Body of pancreas (tissue), 4 donors: Measurements from ENCODE around the gene PRKRIP1. TPM values are rescaled to one million over a fixed set of nuclear protein-coding genes. Genes with fewer than 3 reads are reported as not detected.

ENCODE experiments used
- ATAC-seq: fragments of 150-250 bp; one replicate; pipeline ENCODE4 v1.9.1; 2016
- DNase-seq, 4 donors: peaks; one replicate each; pipeline ENCODE4 v3.0.0-alpha.2; 2019
- H3K27ac ChIP-seq, 4 donors: fragments of 200-600 bp; sonication (generic); 1 replicate in 3 of 4; 2 replicates in 1 of 4; pipeline versions ENCODE4 v1.5.1 to v1.6.1; 2016 to 2019; ENCODE audit warnings: mild to moderate bottlenecking in 1 of 4, mixed read lengths in 1 of 4, moderate library complexity in 1 of 4
- H3K27me3 ChIP-seq, 2 donors: fragments of 200-600 bp; sonication (generic); one replicate each; pipeline ENCODE4 v1.6.0; 2016; ENCODE audit warnings: mild to moderate bottlenecking in 1 of 2
- H3K36me3 ChIP-seq, 2 donors: fragments of 200-600 bp; sonication (generic); replicated peaks in 1 of 2; 2 replicates each; pipeline ENCODE4 v1.5.1; 2016; ENCODE audit warnings: low read depth in 2 of 2; ENCODE audit not compliant: insufficient read depth in 1 of 2
- H3K4me1 ChIP-seq: fragments of 200-600 bp; sonication (generic); one replicate; pipeline ENCODE4 v1.6.0; 2016
- H3K4me3 ChIP-seq, 2 donors: fragments of 200-600 bp; sonication (generic); 1 replicate in 1 of 2; 2 replicates in 1 of 2; pipeline ENCODE4 v1.5.1; 2016 to 2019
- H3K9me3 ChIP-seq, 3 donors: fragments of 200-600 bp; sonication (generic); 1 replicate in 2 of 3; 2 replicates in 1 of 3; pipeline ENCODE4 v1.5.1; 2016
- POLR2A ChIP-seq, 3 donors: fragments of 450-650 bp; IDR thresholded peaks; one replicate each; pipeline ENCODE4 v1.6.1; 2016; ENCODE audit warnings: antibody characterized with exemption in 3 of 3, mild to moderate bottlenecking in 2 of 3
- WGBS, 2 donors: methylation state at CpG; one replicate each; pipeline ENCODE4 v1.1.5; 2017; 5-methylcytosine and 5-hydroxymethylcytosine counted together
- intact Hi-C: fragments of 100-400 bp; cut with DNase I; formaldehyde crosslinking; loops from one replicate; pipeline ENCODE4 v1.15.1; 2023
- total RNA-seq, 2 donors: library from RNA; depleted of rRNA; stranded (reverse); fragments of >200 nt; gene quantifications; one replicate each; pipeline ENCODE4 v1.1.0, GENCODE V29; 2016
- TF ChIP-seq, protein P1 (sequence below), 7 experiments: fragments of 450-650 bp in 4 of 7; fragments of 200-600 bp in 3 of 7; sonication (generic) in 3 of 7; IDR thresholded peaks; one replicate each; pipeline ENCODE4 v1.5.1; 2016 to 2019; ENCODE audit warnings: antibody characterized with exemption in 7 of 7

Gene PRKRIP1
- total RNA-seq, 2 donors from 2014 or later: 25.2 to 40.2 TPM

DNA sequence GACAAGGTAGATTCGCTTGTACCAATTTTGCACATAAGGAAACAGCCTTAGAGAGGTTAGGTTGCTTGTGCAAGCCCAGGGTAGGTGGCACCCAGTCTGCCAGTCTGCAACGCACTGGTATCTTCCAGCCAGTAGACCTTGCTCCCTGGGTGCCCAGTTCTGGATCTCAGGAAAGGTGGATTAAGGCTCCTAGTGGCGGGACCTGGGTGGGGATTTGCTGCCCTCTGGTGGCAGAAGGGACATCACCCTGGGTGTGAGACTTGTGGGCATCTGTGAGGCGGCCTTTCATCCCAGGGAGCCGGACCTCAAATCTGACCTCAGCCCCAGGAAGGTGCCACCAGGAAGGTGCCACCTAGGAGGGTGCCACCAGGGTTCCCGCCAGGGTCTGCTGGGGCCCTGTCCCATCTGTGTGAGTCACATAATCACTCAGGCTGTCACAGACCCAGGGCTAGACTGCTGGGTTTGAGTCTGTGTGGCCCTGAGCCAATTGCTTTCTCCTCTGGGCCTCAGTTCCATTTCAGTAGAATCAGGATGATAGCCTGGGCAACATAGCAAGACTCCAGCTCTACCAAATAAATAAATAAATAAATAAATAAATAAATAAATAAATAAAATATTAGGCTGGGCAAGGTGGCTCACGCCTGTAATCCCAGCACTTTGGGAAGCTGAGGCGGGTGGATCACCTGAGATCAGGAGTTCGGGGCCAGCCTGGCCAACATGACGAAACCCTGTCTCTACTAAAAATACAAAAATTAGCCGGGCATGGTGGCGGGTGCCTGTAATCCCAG, 5.3 kb upstream of the PRKRIP1 start:
- Histone ChIP-seq H3K9me3 (no peaks in the 10 kb centered on the region), H3K36me3 (no peaks in the 10 kb centered on the region), H3K4me1 (peaks cover 7% of the 10 kb centered on the region), H3K27me3 (no peaks in the 10 kb centered on the region), H3K27ac (no peak overlapping the region), H3K4me3 (no peak overlapping the region)
- intact Hi-C loops: loop anchor here (5.0 kb wide), 1 partner anchor 109 kb away; no protein-coding TSS in a partner anchor
- ATAC-seq (peak; percentile 91), DNase-seq (peak; percentile 86 to 91 (median 88))
- WGBS, 2 donors: 65 to 84% methylated on average over 8 to 12 of the region's 12 CpGs
- no peak for TF ChIP-seq POLR2A (IDR thresholded peaks at IDR 0.05)
- TF ChIP-seq, protein P1, sequence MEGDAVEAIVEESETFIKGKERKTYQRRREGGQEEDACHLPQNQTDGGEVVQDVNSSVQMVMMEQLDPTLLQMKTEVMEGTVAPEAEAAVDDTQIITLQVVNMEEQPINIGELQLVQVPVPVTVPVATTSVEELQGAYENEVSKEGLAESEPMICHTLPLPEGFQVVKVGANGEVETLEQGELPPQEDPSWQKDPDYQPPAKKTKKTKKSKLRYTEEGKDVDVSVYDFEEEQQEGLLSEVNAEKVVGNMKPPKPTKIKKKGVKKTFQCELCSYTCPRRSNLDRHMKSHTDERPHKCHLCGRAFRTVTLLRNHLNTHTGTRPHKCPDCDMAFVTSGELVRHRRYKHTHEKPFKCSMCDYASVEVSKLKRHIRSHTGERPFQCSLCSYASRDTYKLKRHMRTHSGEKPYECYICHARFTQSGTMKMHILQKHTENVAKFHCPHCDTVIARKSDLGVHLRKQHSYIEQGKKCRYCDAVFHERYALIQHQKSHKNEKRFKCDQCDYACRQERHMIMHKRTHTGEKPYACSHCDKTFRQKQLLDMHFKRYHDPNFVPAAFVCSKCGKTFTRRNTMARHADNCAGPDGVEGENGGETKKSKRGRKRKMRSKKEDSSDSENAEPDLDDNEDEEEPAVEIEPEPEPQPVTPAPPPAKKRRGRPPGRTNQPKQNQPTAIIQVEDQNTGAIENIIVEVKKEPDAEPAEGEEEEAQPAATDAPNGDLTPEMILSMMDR (IDR thresholded peaks at IDR 0.05): peak; percentile 85 to 95 (median 94)

DNA sequence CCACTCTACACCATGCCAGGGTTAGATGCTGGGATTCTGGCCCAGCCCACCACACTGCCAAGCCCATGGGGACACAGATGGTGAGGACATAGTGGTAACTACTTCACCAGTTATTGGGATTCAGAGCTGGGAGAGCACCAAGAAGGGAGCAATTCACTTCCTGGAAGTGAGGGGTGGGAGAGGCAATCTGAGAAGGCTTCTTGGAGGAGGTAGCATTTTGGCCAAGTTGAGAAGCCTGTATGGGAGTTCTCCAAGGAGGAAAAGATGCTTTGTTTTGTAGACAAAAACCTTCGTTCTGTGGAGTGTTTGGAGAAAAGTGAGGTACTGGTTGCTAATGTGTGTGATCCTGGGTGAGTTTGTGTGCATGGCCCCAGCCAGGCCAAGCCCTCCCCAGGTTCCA, 3.8 kb upstream of the PRKRIP1 start:
- Histone ChIP-seq H3K4me3 (no peak overlapping the region), H3K9me3 (no peaks in the 10 kb centered on the region), H3K4me1 (peaks cover 14% of the 10 kb centered on the region), H3K27me3 (no peaks in the 10 kb centered on the region), H3K27ac (no peak overlapping the region), H3K36me3 (no peaks in the 10 kb centered on the region)
- 78 to 80% methylated on average over 1 of the region's 1 CpG for WGBS, 2 donors
- ATAC-seq (no peak), DNase-seq (no peak)
- intact Hi-C loops: loop anchor here (5.0 kb wide), 1 partner anchor 110 kb away; no protein-coding TSS in a partner anchor
- TF ChIP-seq POLR2A (IDR thresholded peaks at IDR 0.05): no peak
- TF ChIP-seq, protein P1 (IDR thresholded peaks at IDR 0.05): no peak

DNA sequence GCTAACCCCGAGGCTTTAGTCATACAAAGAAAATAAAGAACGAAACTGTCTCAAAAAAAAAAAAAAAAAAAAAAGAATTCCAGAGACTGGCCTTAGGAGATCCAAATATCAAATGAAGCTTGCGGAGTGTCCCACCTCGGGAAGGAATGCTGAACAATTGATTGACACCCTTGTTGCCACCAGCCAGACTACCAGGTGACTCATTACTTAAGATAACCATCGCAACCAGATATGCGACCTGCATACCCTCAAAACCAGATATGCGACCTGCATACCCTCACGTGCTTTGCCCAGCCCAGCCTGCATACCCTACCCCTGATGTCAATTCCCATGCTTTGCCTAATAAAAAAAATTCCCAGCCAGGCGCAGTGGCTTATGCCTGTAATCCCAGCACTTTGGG, 2.7 kb upstream of the PRKRIP1 start:
- no peaks in the 10 kb centered on the region for H3K9me3 ChIP-seq
- 77 to 84% methylated on average over 8 to 9 of the region's 9 CpGs for whole genome bisulfite sequencing, 2 donors
- H3K4me1 ChIP-seq: peaks cover 17% of the 10 kb centered on the region
- no peaks in the 10 kb centered on the region for H3K27me3 ChIP-seq
- ATAC-seq (no peak), DNase-seq (no peak)
- H3K36me3 ChIP-seq: no peaks in the 10 kb centered on the region
- intact Hi-C loops: loop anchor here (5.0 kb wide), 1 partner anchor 111 kb away; no protein-coding TSS in a partner anchor
- H3K27ac ChIP-seq: no peak overlapping the region
- no peak overlapping the region for H3K4me3 ChIP-seq
- no peak for TF ChIP-seq POLR2A (IDR thresholded peaks at IDR 0.05)
- TF ChIP-seq, protein P1 (IDR thresholded peaks at IDR 0.05): no peak

DNA sequence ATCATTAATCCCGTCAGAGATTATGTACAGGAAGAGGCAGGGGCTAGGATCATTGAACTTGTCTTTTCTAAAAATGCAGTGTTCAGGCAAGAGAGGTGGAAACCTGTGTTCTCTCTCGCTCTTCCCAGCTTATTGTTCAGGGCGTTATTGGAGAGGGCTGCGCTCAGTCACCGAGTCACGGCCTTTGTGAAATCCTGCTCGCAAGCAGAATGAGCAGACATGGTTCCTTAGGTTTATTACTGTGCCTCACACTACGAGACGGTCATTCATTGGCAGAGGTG, 631 bp upstream of the PRKRIP1 start:
- H3K27me3 ChIP-seq: no peaks in the 10 kb centered on the region
- no peaks in the 10 kb centered on the region for H3K9me3 ChIP-seq
- no peak for DNase-seq
- no peak for ATAC-seq
- peaks cover 0 to 3% of the 10 kb centered on the region in 2 donors for H3K36me3 ChIP-seq
- 3 to 12% methylated on average over 9 of the region's 9 CpGs for WGBS, 2 donors
- intact Hi-C loops: no loop called here
- no peak overlapping the region for H3K4me3 ChIP-seq
- TF ChIP-seq, protein P1 (IDR thresholded peaks at IDR 0.05): no peak
- H3K4me1 ChIP-seq: peaks cover 17% of the 10 kb centered on the region
- H3K27ac ChIP-seq: peak overlapping the region; percentile 60 to 84 (median 72)

DNA sequence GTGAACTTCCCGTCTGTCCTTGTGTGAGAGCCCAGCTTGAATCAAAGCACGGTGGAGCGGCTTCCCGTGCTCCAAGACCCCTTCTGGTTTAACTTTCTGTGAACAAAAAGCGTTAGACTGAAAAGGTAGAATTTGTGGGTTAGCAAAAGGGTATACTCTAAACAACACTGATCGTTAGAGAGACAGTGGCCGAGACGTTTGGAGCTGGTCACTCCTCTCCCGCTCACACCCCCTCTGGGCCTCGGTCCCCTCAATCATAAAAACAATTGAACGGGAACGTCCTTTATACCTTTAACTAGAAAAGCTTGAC, 502 bp downstream of the PRKRIP1 start:
- TF ChIP-seq POLR2A (IDR thresholded peaks at IDR 0.05): no peak
- TF ChIP-seq, protein P1 (IDR thresholded peaks at IDR 0.05): no peak
- peak overlapping the region; percentile 56 to 84 (median 70) for H3K27ac ChIP-seq
- no peaks in the 10 kb centered on the region for H3K27me3 ChIP-seq
- H3K4me3 ChIP-seq: peak overlapping the region; percentile 84 to 87
- peaks cover 17% of the 10 kb centered on the region for H3K4me1 ChIP-seq
- WGBS, 2 donors: 0 to 1% methylated on average over 12 of the region's 12 CpGs
- peaks cover 0 to 3% of the 10 kb centered on the region in 2 donors for H3K36me3 ChIP-seq
- ATAC-seq (no peak), DNase-seq (no peak)
- intact Hi-C loops: no loop called here
- no peaks in the 10 kb centered on the region for H3K9me3 ChIP-seq
